ENCODE measurements around the gene MT1E. TPM values are rescaled to one million over a fixed set of nuclear protein-coding genes. Genes with fewer than 3 reads are reported as not detected.

The MT1E gene
- total RNA-seq, 2 donors from 2014 or later: 5.5 TPM; not detected in 1

GRCh38 chr16:56640076-56640475, 14.5 kb downstream of the MT1E start:
- no peaks in the 10 kb centered on the region for H3K36me3 ChIP-seq (ENCODE audit: control insufficient read depth, insufficient read depth, low read length)
- H3K9me3 Mint-ChIP-seq: no peaks in the 10 kb centered on the region
- no peaks in the 10 kb centered on the region for H3K4me1 ChIP-seq (ENCODE audit: control insufficient read depth, insufficient read depth, low read length)
- no peak overlapping the region for H3K4me3 ChIP-seq (ENCODE audit: low read length)
- no peak overlapping the region for H3K27ac ChIP-seq (ENCODE audit: low read depth, low read length)
- no peak overlapping the region for H3K9ac ChIP-seq (ENCODE audit: extremely low read depth, low read length, poor library complexity, severe bottlenecking)
- WGBS, 2 experiments (ENCODE audit: insufficient coverage in 1 of 2, insufficient read length in 1 of 2): 92% methylated on average over 1 of the region's 1 CpG; no CpG with 5 or more reads in 1 of the 2 experiments
- no peaks in the 10 kb centered on the region for H3K36me3 Mint-ChIP-seq (ENCODE audit: low read depth)
- peaks cover 100% of the 10 kb centered on the region for H3K27me3 Mint-ChIP-seq (ENCODE audit: insufficient read depth)
- H3K4me3 Mint-ChIP-seq: no peak overlapping the region
- no peak for TF ChIP-seq CTCF (conservative IDR thresholded peaks at IDR 0.05)
- no peak overlapping the region for H3K27ac Mint-ChIP-seq
- H3K9me3 ChIP-seq (ENCODE audit: control insufficient read depth, low read length): no peaks in the 10 kb centered on the region
- DNase-seq: no peak
- H3K4me1 Mint-ChIP-seq: peaks cover 17% of the 10 kb centered on the region
- H3K27me3 ChIP-seq (ENCODE audit: control insufficient read depth, insufficient read depth, low read length, poor library complexity, severe bottlenecking): peaks cover 100% of the 10 kb centered on the region

- no peaks in the 10 kb centered on the region for H3K9me3 ChIP-seq (ENCODE audit: control insufficient read depth, low read length)
- H3K4me1 ChIP-seq (ENCODE audit: control insufficient read depth, insufficient read depth, low read length): no peaks in the 10 kb centered on the region
- no peak overlapping the region for H3K27ac ChIP-seq (ENCODE audit: low read depth, low read length)
- H3K36me3 Mint-ChIP-seq (ENCODE audit: low read depth): no peaks in the 10 kb centered on the region
- H3K4me3 Mint-ChIP-seq: no peak overlapping the region
- H3K27ac Mint-ChIP-seq: no peak overlapping the region
- H3K27me3 ChIP-seq (ENCODE audit: control insufficient read depth, insufficient read depth, low read length, poor library complexity, severe bottlenecking): peaks cover 100% of the 10 kb centered on the region
- DNase-seq: no peak
- no peaks in the 10 kb centered on the region for H3K36me3 ChIP-seq (ENCODE audit: control insufficient read depth, insufficient read depth, low read length)
- TF ChIP-seq CTCF (conservative IDR thresholded peaks at IDR 0.05): no peak
- H3K9ac ChIP-seq (ENCODE audit: extremely low read depth, low read length, poor library complexity, severe bottlenecking): no peak overlapping the region
- H3K4me1 Mint-ChIP-seq: peaks cover 16% of the 10 kb centered on the region
- H3K27me3 Mint-ChIP-seq (ENCODE audit: insufficient read depth): peaks cover 100% of the 10 kb centered on the region
- H3K9me3 Mint-ChIP-seq: no peaks in the 10 kb centered on the region
- H3K4me3 ChIP-seq (ENCODE audit: low read length): no peak overlapping the region
- 84 to 86% methylated on average over 2 of the region's 2 CpGs for WGBS, 2 experiments (ENCODE audit: insufficient coverage in 1 of 2, insufficient read length in 1 of 2)
These were observed 15.6 kb downstream of the MT1E start for GRCh38 chr16:56641166-56641565.

GRCh38 chr16:56643080-56643778, 17.6 kb downstream of the MT1E start:
- Histone ChIP-seq H3K27me3 (ENCODE audit: control insufficient read depth, insufficient read depth, low read length, poor library complexity, severe bottlenecking) (peaks cover 100% of the 10 kb centered on the region), H3K27ac (ENCODE audit: low read depth, low read length) (no peak overlapping the region), H3K4me3 (ENCODE audit: low read length) (peak overlapping the region; percentile 31), H3K9me3 (ENCODE audit: control insufficient read depth, low read length) (no peaks in the 10 kb centered on the region), H3K36me3 (ENCODE audit: control insufficient read depth, insufficient read depth, low read length) (no peaks in the 10 kb centered on the region), H3K9ac (ENCODE audit: extremely low read depth, low read length, poor library complexity, severe bottlenecking) (no peak overlapping the region), H3K4me1 (ENCODE audit: control insufficient read depth, insufficient read depth, low read length) (no peaks in the 10 kb centered on the region)
- Mint-ChIP-seq H3K27me3 (ENCODE audit: insufficient read depth) (peaks cover 100% of the 10 kb centered on the region), H3K4me1 (peaks cover 10% of the 10 kb centered on the region), H3K9me3 (no peaks in the 10 kb centered on the region), H3K36me3 (ENCODE audit: low read depth) (no peaks in the 10 kb centered on the region), H3K27ac (no peak overlapping the region), H3K4me3 (peak overlapping the region; percentile 46)
- TF ChIP-seq CTCF (conservative IDR thresholded peaks at IDR 0.05): peak; percentile 75
- DNase-seq: peak; percentile 89
- WGBS, 2 experiments (ENCODE audit: insufficient coverage in 1 of 2, insufficient read length in 1 of 2): 7 to 9% methylated on average over 21 to 42 of the region's 42 CpGs
